GM18517 (cell line): Measurements from ENCODE around the gene ERC1.
"Not testable (repeated sequence)": the region's sequence is repeated elsewhere in the genome, so short reads cannot be mapped to it uniquely, and the experiment has no call there.

Experiments
- ATAC-seq: cut with Tn5 transposase; IDR thresholded peaks from one replicate; pipeline ENCODE4 v1.9.1; 2021; ENCODE audit warnings: mild to moderate bottlenecking, moderate library complexity; ENCODE audit not compliant: unreplicated experiment

ERC1 gene

DNA sequence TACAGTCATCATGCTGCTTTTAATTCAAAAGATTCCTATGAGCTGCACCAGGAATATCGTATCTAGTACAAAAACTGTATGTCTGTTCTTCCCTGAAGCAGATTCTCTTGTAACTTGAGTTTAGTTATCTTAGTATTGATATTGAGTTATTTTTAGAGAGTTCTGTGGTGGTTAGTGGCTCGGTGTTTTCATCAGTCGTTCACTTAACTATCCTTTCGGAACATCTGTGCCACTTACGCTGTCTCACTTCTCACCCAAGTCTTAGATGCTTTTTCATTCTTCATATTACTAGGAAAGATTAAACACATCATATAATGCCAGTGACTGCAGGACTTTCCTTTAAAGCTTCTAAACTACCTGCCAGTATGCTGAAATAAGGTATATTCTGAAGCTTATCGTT is 352.4 kb downstream of the ERC1 start:
- ATAC-seq = no peak

DNA sequence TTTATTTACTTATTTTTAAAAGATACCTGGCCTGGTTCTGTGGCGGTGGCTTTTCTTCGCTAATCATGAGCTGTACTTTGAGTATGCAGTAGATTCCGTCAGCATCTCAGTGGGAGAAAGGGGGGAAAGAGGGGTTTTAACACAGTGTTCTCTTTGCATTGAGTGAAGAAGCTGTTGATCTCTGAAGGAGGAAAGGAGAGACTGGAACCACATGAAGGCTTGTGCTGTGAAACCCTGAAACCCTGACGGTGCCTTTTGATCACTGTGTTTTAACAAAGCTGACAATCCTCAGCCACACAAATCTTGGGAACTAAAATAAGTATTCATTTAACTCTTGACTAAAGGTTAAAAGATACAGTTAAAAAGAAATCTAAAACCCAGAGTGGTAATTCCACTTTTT is 353.2 kb downstream of the ERC1 start:
- ATAC-seq = no peak

- no peak for ATAC-seq
These were observed 355.1 kb downstream of the ERC1 start for GRCh38 chr12:1346126-1346525.

DNA sequence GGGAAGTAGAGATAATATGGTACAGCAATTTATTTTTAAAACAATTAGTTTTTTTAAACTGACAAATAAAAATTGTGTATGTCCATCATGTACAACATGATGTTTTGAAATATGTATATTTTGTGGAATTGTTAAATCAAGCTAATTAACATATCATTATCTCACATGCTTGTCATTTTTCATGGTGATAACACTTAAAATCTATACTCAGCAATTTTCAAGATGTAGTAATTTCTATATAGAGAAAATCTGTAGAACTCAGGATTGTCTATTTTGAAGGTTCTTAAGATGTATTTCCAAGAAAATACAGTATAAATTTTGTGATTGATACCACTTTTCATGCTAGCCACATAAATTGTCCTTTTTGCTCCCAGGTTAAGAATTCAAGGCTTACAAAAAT is 356.3 kb downstream of the ERC1 start:
- no peak for ATAC-seq

DNA sequence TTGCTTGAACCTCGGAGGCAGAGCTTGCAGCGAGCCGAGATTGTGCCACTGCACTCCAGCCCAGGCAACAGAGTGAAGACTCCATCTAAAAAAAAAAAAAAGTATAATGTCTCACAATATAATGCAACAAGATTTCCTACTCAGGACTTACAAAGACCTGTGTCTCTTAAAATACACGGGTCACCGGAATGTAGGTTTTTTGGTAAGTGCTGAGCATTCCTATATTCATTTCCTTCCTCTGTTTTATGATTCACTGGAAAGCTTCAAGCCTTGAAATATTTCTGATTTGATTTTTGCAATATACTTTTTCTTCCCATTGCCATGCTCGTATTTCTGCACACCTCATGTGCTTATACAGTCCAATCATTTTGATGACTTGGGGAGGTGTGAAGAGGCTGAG is 357.6 kb downstream of the ERC1 start:
- no peak for ATAC-seq

- no peak for ATAC-seq
These were observed 359.3 kb downstream of the ERC1 start for GRCh38 chr12:1350055-1350933.

DNA sequence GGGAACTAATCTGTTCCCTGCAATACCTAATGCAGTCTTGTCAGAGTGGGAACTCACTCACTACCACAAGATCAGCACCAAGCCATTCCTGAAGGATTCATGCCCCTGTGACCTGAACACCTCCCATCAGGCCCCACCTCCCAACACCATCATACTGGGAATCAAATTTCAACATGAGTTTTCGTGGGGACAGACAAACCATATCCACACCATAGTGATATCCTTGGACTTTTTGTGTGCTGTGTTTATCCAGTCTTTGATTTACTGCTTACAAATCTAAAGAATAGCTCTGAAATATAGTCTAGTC is 359.9 kb downstream of the ERC1 start:
- no peak for ATAC-seq

DNA sequence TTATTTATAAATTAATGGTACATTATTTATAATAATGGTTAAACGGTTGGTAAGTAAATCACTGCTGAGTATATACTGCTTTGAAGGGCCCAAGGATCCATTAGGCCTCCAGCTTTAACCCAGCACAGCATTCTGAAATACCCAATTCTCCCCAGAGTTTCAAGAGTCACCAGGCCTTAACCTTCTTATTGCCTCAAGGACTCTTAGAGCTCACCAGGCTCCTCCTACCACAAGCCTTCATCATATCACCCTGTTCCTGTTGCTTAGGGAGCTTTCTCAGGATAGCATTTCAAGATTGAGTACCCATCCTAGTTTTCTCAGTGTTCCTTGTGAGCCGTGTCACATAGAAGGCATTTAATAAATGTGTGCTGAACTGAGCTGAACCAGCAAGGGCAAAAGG is 360.9 kb downstream of the ERC1 start:
- no peak for ATAC-seq

GRCh38 chr12:1353451-1353850 is 362.4 kb downstream of the ERC1 start:
- no peak for ATAC-seq

DNA sequence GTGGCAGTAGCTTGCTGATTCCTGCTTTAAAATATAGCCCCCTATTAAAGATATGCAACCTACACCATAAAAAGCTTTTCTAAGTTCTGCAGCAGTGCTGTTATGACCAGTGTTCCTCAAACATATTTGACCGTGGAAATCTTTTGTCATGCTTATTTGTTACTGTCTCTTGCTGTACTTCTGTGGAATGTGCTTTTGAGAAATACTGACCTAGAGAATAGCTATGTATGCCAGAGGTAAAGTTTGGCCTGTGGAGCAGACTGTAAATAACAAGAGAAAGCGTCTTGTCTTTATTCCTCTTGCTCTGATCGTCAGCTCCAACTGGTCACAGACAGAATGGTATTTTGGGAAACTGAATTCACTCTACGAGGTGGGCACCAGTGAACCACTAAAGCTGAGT is 364.4 kb downstream of the ERC1 start:
- no peak for ATAC-seq

DNA sequence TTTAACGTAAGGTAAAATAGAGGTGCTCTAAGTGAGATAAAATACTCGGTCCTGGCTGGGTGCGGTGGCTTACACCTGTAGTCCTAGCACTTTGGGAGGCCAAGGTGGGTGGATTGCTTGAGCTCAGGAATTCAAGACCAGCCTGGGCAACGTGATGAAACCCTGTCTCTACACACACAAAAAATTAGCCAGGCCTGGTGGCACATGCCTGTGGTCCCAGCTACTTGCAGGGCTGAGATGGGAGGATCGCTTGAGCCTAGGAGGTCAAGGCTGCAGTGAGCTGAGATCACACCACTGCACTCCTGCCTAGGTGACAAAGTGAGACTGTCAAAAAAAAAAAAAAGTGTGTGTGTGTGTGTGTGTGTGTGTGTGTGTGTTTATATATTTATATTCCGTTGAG is 364.8 kb downstream of the ERC1 start:
- not testable (repeated sequence) for ATAC-seq

DNA sequence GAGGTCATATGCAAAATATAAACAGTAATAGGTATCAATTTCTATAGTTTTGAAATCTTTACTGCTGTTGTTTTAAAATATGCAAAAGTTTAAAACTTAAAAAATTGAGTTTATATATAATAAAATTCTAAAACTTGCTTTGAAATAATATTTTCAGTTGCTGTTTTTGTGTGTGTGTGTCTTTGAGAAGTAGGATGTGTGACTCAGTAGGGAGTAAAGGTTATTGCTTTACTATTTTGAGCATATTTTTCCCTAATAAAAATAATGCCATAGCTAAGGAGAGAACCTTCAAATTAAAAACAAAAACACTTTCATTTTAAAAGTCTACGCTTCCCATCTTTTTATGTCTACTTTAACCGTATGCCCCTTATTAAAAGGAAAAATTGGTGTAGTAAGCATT is 365.3 kb downstream of the ERC1 start:
- ATAC-seq = no peak

DNA sequence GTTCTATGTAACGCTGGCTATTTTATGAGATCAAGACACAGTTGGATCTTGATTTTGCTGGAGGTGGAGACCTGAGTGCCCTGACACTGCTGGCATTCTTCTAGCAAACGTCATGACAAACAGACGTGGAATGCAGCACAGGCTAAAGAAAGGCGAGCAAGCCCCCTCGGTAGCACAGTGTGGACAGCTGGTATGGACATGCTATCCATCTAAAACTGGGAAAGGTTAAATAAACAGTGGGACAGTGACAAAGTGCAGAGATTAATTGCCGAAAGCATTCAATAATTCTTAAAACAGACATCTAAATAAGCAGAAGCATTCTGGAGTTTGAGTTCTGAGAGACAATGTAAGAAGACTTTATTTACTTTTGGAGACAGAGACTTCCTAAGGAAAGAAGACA is 366.1 kb downstream of the ERC1 start:
- ATAC-seq = no peak

DNA sequence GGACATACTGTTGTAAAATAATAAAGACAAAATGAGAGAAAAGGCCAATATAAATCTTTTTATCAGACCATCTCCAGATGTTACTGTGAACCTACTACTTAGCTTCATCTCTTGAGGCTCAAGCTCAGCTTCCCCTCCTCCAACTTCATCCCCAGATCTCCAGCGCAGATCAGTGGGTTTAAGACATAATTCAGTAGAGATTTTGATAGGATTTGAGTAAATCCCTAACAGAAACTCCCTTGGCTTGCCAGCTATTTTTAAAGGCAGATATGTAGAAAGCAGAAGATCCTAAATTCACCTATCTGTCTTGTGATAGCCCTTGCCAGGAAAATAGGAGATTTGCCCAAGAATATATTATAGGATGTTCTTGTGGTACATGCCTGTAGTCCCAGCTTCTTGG is 366.7 kb downstream of the ERC1 start:
- ATAC-seq = no peak

DNA sequence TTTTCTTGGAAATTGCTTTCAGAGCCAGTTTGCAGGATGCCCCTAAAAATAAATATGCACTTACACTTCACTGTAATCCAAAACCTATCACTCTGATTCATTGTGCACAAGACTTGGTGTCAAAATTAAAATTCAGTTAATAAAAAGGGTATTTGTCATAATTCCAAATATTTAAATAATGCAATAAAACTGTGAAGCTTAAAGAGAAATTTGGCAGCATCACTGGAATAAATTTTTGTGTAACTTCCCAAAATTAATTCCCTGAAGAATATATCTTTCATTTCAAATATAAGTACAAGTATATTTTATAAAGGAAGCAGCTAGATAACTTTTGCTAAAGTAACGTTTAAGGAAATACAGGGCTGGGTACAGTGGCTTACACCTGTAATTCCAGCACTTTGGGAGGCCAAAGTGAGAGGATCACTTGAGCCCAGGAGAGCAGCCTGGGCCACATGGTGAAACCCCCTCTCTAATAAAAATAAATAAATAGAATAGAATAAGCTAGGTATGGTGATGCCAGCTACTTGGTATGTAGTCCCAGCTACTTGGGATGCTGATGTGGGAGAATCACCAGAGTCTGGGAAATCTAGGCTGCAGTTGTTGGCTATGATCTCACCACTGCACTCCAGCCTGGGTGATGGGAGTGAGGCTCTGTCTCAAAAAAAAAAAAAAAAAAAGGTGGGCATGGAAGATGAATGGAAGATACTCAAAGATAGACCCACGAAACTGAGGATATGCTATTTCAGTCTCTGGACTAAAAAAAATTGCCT is 369.6 kb downstream of the ERC1 start:
- ATAC-seq = no peak

DNA sequence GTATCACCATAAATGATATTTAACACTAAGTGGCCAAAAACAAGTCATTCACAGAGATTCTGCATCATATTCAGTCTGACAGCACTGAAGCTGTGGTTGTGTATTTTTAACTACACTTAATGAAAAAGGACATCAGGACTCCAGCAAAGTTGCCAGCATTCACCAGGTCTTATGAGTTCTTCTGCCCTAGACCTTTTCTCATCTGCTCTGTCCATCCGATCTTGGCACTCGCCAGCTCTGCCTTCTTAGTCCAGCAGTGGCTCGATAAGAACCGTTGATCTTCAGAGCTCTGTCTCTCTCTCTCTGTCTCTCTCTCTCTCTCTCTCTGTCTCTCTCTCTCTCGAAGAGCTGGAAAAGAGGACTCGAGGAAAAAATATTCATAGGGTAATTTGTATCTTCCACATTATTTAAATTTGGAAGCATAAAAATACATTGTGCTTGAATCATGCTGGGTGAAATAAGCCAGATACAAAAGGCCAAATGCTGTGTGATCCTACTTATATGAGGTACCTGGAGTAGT is 371.2 kb downstream of the ERC1 start:
- no peak for ATAC-seq

- ATAC-seq = no peak
These were observed 374.7 kb downstream of the ERC1 start for GRCh38 chr12:1365703-1366102.

DNA sequence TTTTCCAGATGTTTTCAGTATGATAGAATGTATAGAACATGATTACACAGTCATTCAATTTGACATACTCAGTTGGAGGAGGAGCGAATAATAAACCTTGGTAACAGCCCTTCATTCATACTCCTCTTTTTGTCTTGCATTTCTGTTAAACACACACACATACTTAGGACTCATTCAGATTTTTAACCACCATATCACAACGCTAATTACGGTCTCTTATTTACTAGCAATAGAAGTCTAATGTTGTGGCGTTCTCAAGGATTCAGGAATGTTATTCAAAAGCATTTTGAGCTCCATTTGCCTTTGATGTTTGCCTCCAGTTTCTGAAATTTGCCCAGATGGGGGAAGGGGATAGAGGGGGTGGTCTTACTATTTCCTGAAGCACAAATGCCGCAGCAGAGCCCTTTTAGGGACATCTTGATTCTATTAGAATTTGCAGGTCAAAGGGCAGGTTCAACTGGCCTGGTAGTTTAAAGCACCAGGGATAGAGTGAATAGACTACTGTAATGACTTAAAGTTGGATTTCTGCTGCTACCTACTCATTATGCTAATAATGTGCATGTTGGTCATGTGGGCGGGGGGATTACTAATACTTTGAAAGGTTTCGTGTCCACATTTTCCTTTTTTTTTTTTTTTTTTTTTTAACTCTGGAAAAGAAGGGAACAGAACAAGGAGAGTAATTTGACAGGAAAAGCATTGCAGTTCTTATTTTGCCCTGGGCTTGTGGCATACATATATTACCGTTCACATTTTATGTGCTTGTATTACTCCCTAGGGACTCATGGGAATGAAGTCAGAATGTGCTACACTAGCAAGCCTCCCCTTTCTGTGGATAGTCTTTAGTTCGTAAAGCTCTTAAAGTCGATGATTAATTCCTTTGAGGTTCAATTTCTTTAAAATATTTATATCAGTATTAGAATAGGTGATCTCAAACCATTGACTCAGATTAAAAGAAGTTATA is 376.6 kb downstream of the ERC1 start:
- ATAC-seq = no peak

- ATAC-seq = no peak
These were observed 378.4 kb downstream of the ERC1 start for GRCh38 chr12:1369460-1369859.

DNA sequence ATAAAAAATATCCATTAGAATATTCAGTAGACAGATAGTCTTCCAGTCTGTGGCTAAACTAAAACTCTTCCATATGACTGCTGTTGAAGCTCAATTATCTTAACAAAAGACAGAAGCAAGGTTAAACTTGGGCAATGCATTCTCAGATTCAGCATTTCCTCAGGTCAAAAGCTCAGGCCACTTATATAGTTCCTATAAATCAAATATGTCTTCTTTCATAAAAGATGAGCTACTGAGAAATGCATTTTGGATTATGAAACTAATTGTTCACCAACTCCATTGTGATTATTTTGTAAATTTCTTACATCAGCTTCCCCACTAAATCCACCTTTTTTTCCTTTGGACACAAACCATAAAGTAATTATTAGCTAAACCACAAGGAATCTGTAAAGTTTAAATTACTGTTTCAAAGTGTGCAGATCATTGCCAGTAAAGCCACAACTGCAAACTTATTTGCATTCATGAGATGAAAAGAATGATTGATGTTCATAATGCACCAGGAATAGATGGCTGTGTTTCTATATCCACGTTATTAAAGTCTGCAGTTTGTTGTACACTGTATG is 379.0 kb downstream of the ERC1 start:
- no peak for ATAC-seq
